ENCODE data around the gene PAPPA.

- TF ChIP-seq CTCF (conservative IDR thresholded peaks at IDR 0.05) (no peak), EZH2 (IDR thresholded peaks at IDR 0.05; ENCODE audit: low read depth) (no peak)
Observed at GRCh38 chr9:116380496-116380995, 227.0 kb downstream of the PAPPA start.

All from PC-9 (cell line).